HCT116 (cell line): Measurements from ENCODE around the gene SUGT1. TPM values are rescaled to one million over a fixed set of nuclear protein-coding genes. Genes with fewer than 3 reads are reported as not detected.

Experiments
- ATAC-seq: fragments of 200-7000 bp; cut with Tn5 transposase; 2 replicates; pipeline ENCODE4 v1.9.1; 2020; ENCODE audit warnings: mild to moderate bottlenecking, moderate library complexity
- BruUV-seq: library from RNA; stranded (reverse); fragments of 400-500 nt; replicated peaks from 2 replicates; lab custom pipeline; 2021; lab: Mats Ljungman, UMichigan
- CTCF ChIA-PET: fragments of 300-600 bp; sonication (Branson Sonifier 250); formaldehyde crosslinking; loops from one replicate; lab custom pipeline; 2021; ENCODE audit warnings: antibody characterized with exemption; lab: Charles Lee
- POLR2A ChIA-PET: fragments of 300-600, 350-600 bp; sonication (Branson Sonifier 250); formaldehyde crosslinking; loops from one replicate; lab custom pipeline; 2021; ENCODE audit warnings: antibody characterized with exemption; lab: Charles Lee
- RAD21 ChIA-PET, 2 experiments: fragments of 300-600 bp; sonication (Branson Sonifier 250); formaldehyde crosslinking; loops; one replicate each; lab custom pipeline; 2023; ENCODE audit warnings: low total read pairs in 2 of 2; ENCODE audit not compliant: uncharacterized antibody in 2 of 2, unreplicated experiment in 2 of 2, low non-redundant PET in 1 of 2; lab: Charles Lee
- DNase-seq: peaks from one replicate; pipeline ENCODE4 v3.0.0-alpha.2; 2010; ENCODE audit warnings: low read depth, low spot score
- H2AFZ ChIP-seq: fragments of 200-600 bp; shearing (Covaris generic), sonication (generic); 2 replicates; pipeline ENCODE4 v1.6.1; 2017; ENCODE audit warnings: low read depth, mixed run types, mixed read lengths, antibody characterized with exemption, low read length; ENCODE audit not compliant: poor library complexity, severe bottlenecking
- H3K27ac ChIP-seq: 2 replicates; pipeline ENCODE4 v1.5.1; 2012; ENCODE audit warnings: low read depth, low read length
- H3K27me3 ChIP-seq: fragments of 200-600 bp; sonication (generic); 2 replicates; pipeline ENCODE4 v1.6.1; 2016; ENCODE audit warnings: mixed run types, low read length, mixed read lengths; ENCODE audit not compliant: insufficient read depth
- H3K36me3 ChIP-seq, 2 experiments: fragments of 200-500 bp in 1 of 2; fragments of 200-600 bp in 1 of 2; sonication (Bioruptor generic) in 1 of 2; sonication (generic) in 1 of 2; 2 replicates each; pipeline versions ENCODE4 v1.5.1 to v1.6.1; 2014 to 2016; ENCODE audit warnings: low read length in 2 of 2, inconsistent platforms in 1 of 2, mixed read lengths in 1 of 2, mixed run types in 1 of 2; ENCODE audit not compliant: insufficient read depth in 2 of 2, control insufficient read depth in 1 of 2
- H3K4me1 ChIP-seq, 2 experiments: fragments of 200-600 bp in 1 of 2; sonication (generic) in 1 of 2; 2 replicates each; pipeline versions ENCODE4 v1.5.1 to v1.6.1; 2012 to 2017; ENCODE audit warnings: low read length in 2 of 2, inconsistent platforms in 1 of 2, mild to moderate bottlenecking in 1 of 2, mixed read lengths in 1 of 2, mixed run types in 1 of 2, moderate library complexity in 1 of 2; ENCODE audit not compliant: insufficient read depth in 2 of 2, control insufficient read depth in 1 of 2
- H3K4me2 ChIP-seq: fragments of 200-600 bp; sonication (generic); 2 replicates; pipeline ENCODE4 v1.6.1; 2017; ENCODE audit warnings: mixed run types, low read length, mixed read lengths
- H3K4me3 ChIP-seq, 2 experiments: fragments of 200-600 bp in 1 of 2; sonication (generic) in 1 of 2; replicated peaks in 1 of 2; 2 replicates each; pipeline ENCODE4 v1.5.1; 2011 to 2016; ENCODE audit warnings: low read length in 2 of 2, control low read depth in 1 of 2, low read depth in 1 of 2, mild to moderate bottlenecking in 1 of 2, mixed read lengths in 1 of 2, mixed run types in 1 of 2
- H3K79me2 ChIP-seq: fragments of 200-600 bp; sonication (generic); 2 replicates; pipeline ENCODE4 v1.6.1; 2017; ENCODE audit warnings: mild to moderate bottlenecking, mixed run types, low read length, moderate library complexity, mixed read lengths; ENCODE audit not compliant: insufficient read depth
- H3K9ac ChIP-seq: fragments of 200-600 bp; sonication (generic); 2 replicates; pipeline ENCODE4 v1.6.1; 2016; ENCODE audit warnings: low read length, mixed read lengths
- H3K9me2 ChIP-seq: fragments of 200-600 bp; sonication (generic), shearing (Covaris generic); 2 replicates; pipeline ENCODE4 v1.6.1; 2017; ENCODE audit warnings: mixed run types, mild to moderate bottlenecking, moderate library complexity; ENCODE audit not compliant: insufficient read depth
- H3K9me3 ChIP-seq, 2 experiments: fragments of 200-500 bp in 1 of 2; fragments of 200-600 bp in 1 of 2; sonication (Bioruptor generic) in 1 of 2; sonication (generic) in 1 of 2; 2 replicates each; pipeline ENCODE4 v1.6.1; 2014 to 2017; ENCODE audit warnings: low read length in 2 of 2, mixed read lengths in 2 of 2, inconsistent platforms in 1 of 2, low read depth in 1 of 2, mild to moderate bottlenecking in 1 of 2, mixed run types in 1 of 2, moderate library complexity in 1 of 2; ENCODE audit not compliant: control insufficient read depth in 1 of 2, insufficient read depth in 1 of 2
- H4K20me1 ChIP-seq: fragments of 200-600 bp; sonication (generic), shearing (Covaris generic); 2 replicates; pipeline ENCODE4 v1.6.1; 2017; ENCODE audit warnings: mixed run types, mild to moderate bottlenecking, moderate library complexity; ENCODE audit not compliant: insufficient read depth
- MAX ChIP-seq: IDR thresholded peaks from 2 replicates; pipeline ENCODE4 v1.6.1; 2012
- POLR2AphosphoS5 ChIP-seq: IDR thresholded peaks from 2 replicates; pipeline ENCODE4 v1.6.1; 2011; ENCODE audit warnings: mild to moderate bottlenecking, low read depth, low read length, moderate library complexity
- SIN3A ChIP-seq: IDR thresholded peaks from 2 replicates; pipeline ENCODE4 v1.6.1; 2012; ENCODE audit warnings: low read depth
- ZBTB33 ChIP-seq: IDR thresholded peaks from 2 replicates; pipeline ENCODE4 v1.6.1; 2011; ENCODE audit warnings: mild to moderate bottlenecking, low read length, moderate library complexity; ENCODE audit not compliant: insufficient replicate concordance; ENCODE audit errors: extremely low read depth
- intact Hi-C: fragments of 100-400 bp; cut with micrococcal nuclease; formaldehyde crosslinking; loops from 2 replicates; pipeline ENCODE4 v1.10.0; 2022
- total RNA-seq: library from RNA; stranded (reverse); gene quantifications from one replicate; pipeline ENCODE4 v1.2.1, GENCODE V29; 2021; ENCODE audit not compliant: unreplicated experiment

Gene SUGT1
- total RNA-seq, 1 experiment from 2014 or later, result 75.6 TPM

- TF ChIP-seq MAX (no peak), ZBTB33 (no peak)
- BruUV-seq, result no TSS peak
Measured at GRCh38 chr13:52650731-52651130, 1.9 kb upstream of the SUGT1 start.

GRCh38 chr13:52651897-52652195, 790 bp upstream of the SUGT1 start:
- Histone ChIP-seq H3K4me3 (peak overlapping the region; percentile 93 to 99), H3K27ac (peak overlapping the region; percentile 92), H3K9me3 (no peaks in the 10 kb centered on the region), H3K4me1 (peaks cover 4 to 14% of the 10 kb centered on the region in 2 experiments; a peak in 3 of 4 replicates), H3K9ac (peak overlapping the region; percentile 94), H3K36me3 (peaks cover 2 to 8% of the 10 kb centered on the region in 2 experiments; a peak in 2 of 4 replicates), H3K9me2 (no peaks in the 10 kb centered on the region), H3K27me3 (no peaks in the 10 kb centered on the region), H4K20me1 (no peaks in the 10 kb centered on the region), H3K79me2 (peaks cover 64% of the 10 kb centered on the region), H2AFZ (no peak overlapping the region), H3K4me2 (peak overlapping the region; percentile 86)
- intact Hi-C loops, result loop anchor here (1.0 to 5.0 kb wide), 3 partner anchors 35 to 201 kb away; partner anchors contain the start of gene VPS36
- DNase-seq (no peak), ATAC-seq (peak; percentile 44)
- BruUV-seq, result no TSS peak
- TF ChIP-seq POLR2AphosphoS5, result no peak
- TF ChIP-seq SIN3A, result peak; percentile 69; the same call in 1 of the 2 replicates
- ChIA-PET POLR2A (interaction anchor here (1.2 to 3.0 kb wide), 4 partner anchors 12 to 35 kb away, joined by 3 to 32 read pairs (median 10); no protein-coding TSS in a partner anchor), RAD21 (interaction anchor here in 1 of 2 experiments (1.2 kb wide), 1 partner anchor 35 kb away, joined by 4 read pairs; no protein-coding TSS in a partner anchor), CTCF (interaction anchor here (1.0 to 1.8 kb wide), 5 partner anchors 10 to 316 kb away, joined by 3 to 10 read pairs (median 5); no protein-coding TSS in a partner anchor)

More at GRCh38 chr13:52650731-52651130, 1.9 kb upstream of the SUGT1 start:
- Histone ChIP-seq H3K4me3 (peak overlapping the region; percentile 93 to 99), H3K4me1 (peaks cover 11 to 22% of the 10 kb centered on the region in 2 experiments; a peak in 3 of 4 replicates), H3K36me3 (peaks cover 2 to 6% of the 10 kb centered on the region in 2 experiments; a peak in 2 of 4 replicates), H3K9me2 (no peaks in the 10 kb centered on the region), H3K4me2 (peak overlapping the region; percentile 86), H3K9me3 (no peaks in the 10 kb centered on the region), H3K27me3 (no peaks in the 10 kb centered on the region), H3K79me2 (peaks cover 53% of the 10 kb centered on the region), H2AFZ (no peak overlapping the region), H4K20me1 (no peaks in the 10 kb centered on the region), H3K27ac (no peak overlapping the region), H3K9ac (peak overlapping the region; percentile 94)
- intact Hi-C loops, result loop anchor here (5.0 kb wide), 1 partner anchor 157 kb away; no protein-coding TSS in a partner anchor
- CTCF ChIA-PET, result no interaction called here
- ATAC-seq, result no peak
- RAD21 ChIA-PET, result no interaction called here
- no peak for DNase-seq
- POLR2A ChIA-PET, result no interaction called here
